HepG2 (cell line): ENCODE results near the gene FHIT. TPM values are rescaled to one million over a fixed set of nuclear protein-coding genes. Genes with fewer than 3 reads are reported as not detected.

Experiments
- ATAC-seq: fragments of 200-7000 bp; cut with Tn5 transposase; 3 replicates; pipeline ENCODE4 v1.9.1; 2020; ENCODE audit warnings: mild to moderate bottlenecking, moderate library complexity
- BruUV-seq: library from RNA; stranded (reverse); fragments of 400-500 nt; replicated peaks from 2 replicates; lab custom pipeline; 2021; lab: Mats Ljungman, UMichigan
- CTCF ChIA-PET: fragments of 300-600 bp; formaldehyde crosslinking; extraction: SDS; loops from one replicate; lab custom pipeline; 2021; ENCODE audit warnings: low total read pairs, inconsistent platforms, low intra/inter-chr PET ratio; lab: Yijun Ruan, JAX
- POLR2A ChIA-PET: fragments of 350-600 bp; sonication (Branson Sonifier 250); formaldehyde crosslinking; loops from one replicate; lab custom pipeline; 2020; ENCODE audit warnings: antibody characterized with exemption, inconsistent platforms; lab: Yijun Ruan, JAX
- DNase-seq: peaks from one replicate; pipeline ENCODE4 v3.0.0-alpha.2; 2015; ENCODE audit warnings: low spot score
- FAIRE-seq: peaks from 3 replicates; lab custom pipeline; 2011; peaks lifted over from hg19 to GRCh38; lab: Jason Lieb, UNC
- H2AFZ ChIP-seq: one replicate; pipeline ENCODE4 v1.6.1; 2011; ENCODE audit warnings: low read length, inconsistent platforms
- H3K27ac ChIP-seq: fragments of 300-600 bp; 3 replicates; pipeline ENCODE4 v1.8.0; 2011; ENCODE audit warnings: mixed run types, mild to moderate bottlenecking, mixed read lengths, low read length, inconsistent platforms; ENCODE audit not compliant: insufficient read depth; ENCODE audit errors: extremely low read length
- H3K27me3 ChIP-seq, 2 experiments: fragments of 200-600 bp in 1 of 2; 2 replicates in 1 of 2; 3 replicates in 1 of 2; pipeline versions ENCODE4 v1.6.0 to v1.8.0; 2011; ENCODE audit warnings: low read length in 2 of 2, mild to moderate bottlenecking in 2 of 2, moderate library complexity in 2 of 2, inconsistent platforms in 1 of 2; ENCODE audit not compliant: insufficient read depth in 2 of 2, control insufficient read depth in 1 of 2
- H3K36me3 ChIP-seq, 2 experiments: fragments of 200-600 bp in 1 of 2; replicated peaks in 1 of 2; 2 replicates in 1 of 2; 3 replicates in 1 of 2; pipeline versions ENCODE4 v1.5.1 to v1.8.0; 2011; ENCODE audit warnings: low read length in 2 of 2, inconsistent platforms in 1 of 2; ENCODE audit not compliant: insufficient read depth in 2 of 2, control insufficient read depth in 1 of 2
- H3K4me1 ChIP-seq: 2 replicates; pipeline ENCODE4 v1.5.1; 2012; ENCODE audit warnings: low read length, inconsistent platforms; ENCODE audit not compliant: insufficient read depth
- H3K4me2 ChIP-seq: 2 replicates; pipeline ENCODE4 v1.6.0; 2011; ENCODE audit warnings: low read depth, low read length, inconsistent platforms
- H3K4me3 ChIP-seq, 3 experiments: fragments of 200-600 bp in 1 of 3; sonication (generic), shearing (Covaris generic) in 1 of 3; replicated peaks in 1 of 3; 2 replicates each; pipeline ENCODE4 v1.5.1; 2011 to 2016; ENCODE audit warnings: low read length in 3 of 3, inconsistent platforms in 2 of 3, low read depth in 2 of 3, mild to moderate bottlenecking in 2 of 3, control low read depth in 1 of 3, mixed read lengths in 1 of 3; ENCODE audit not compliant: insufficient read depth in 1 of 3
- H3K79me2 ChIP-seq: one replicate; pipeline ENCODE4 v1.6.1; 2011; ENCODE audit warnings: low read length, inconsistent platforms; ENCODE audit not compliant: insufficient read depth
- H3K9ac ChIP-seq: 2 replicates; pipeline ENCODE4 v1.6.0; 2011; ENCODE audit warnings: mild to moderate bottlenecking, low read depth, low read length, inconsistent platforms; ENCODE audit not compliant: insufficient read depth
- H3K9me3 ChIP-seq: 2 replicates; pipeline ENCODE4 v1.5.1; 2012; ENCODE audit warnings: mild to moderate bottlenecking, low read length
- H4K20me1 ChIP-seq: 2 replicates; pipeline ENCODE4 v1.6.0; 2011; ENCODE audit warnings: inconsistent platforms, mild to moderate bottlenecking, low read length, moderate library complexity; ENCODE audit not compliant: insufficient read depth
- AKNA ChIP-seq: sonication (generic); formaldehyde crosslinking; IDR thresholded peaks from 2 replicates; pipeline ENCODE4 v1.4.0; 2020; ENCODE audit warnings: missing genetic modification reagents, borderline replicate concordance
- ARNTL ChIP-seq: sonication (generic); formaldehyde crosslinking; IDR thresholded peaks from 2 replicates; pipeline ENCODE4 v1.4.0; 2020; ENCODE audit warnings: mild to moderate bottlenecking, missing genetic modification reagents
- CENPBD1 ChIP-seq: sonication (generic); formaldehyde crosslinking; IDR thresholded peaks from 2 replicates; pipeline ENCODE4 v1.8.0; 2022; ENCODE audit warnings: missing genetic modification reagents, low read depth, mild to moderate bottlenecking, borderline replicate concordance
- GATA4 ChIP-seq: sonication (generic); IDR thresholded peaks from 2 replicates; pipeline ENCODE4 v1.6.1; 2016; ENCODE audit warnings: antibody characterized with exemption, low read depth, borderline replicate concordance
- GLMP ChIP-seq: sonication (generic); formaldehyde crosslinking; IDR thresholded peaks from 2 replicates; pipeline ENCODE4 v1.9.0; 2021; ENCODE audit warnings: missing genetic modification reagents, mild to moderate bottlenecking, borderline replicate concordance
- GTF3A ChIP-seq: sonication (generic); formaldehyde crosslinking; conservative IDR thresholded peaks from 2 replicates; pipeline ENCODE4 v1.4.0; 2020; ENCODE audit warnings: mild to moderate bottlenecking, missing genetic modification reagents
- HOXA3 ChIP-seq: sonication (generic); formaldehyde crosslinking; IDR thresholded peaks from 2 replicates; pipeline ENCODE4 v1.5.0; 2020; ENCODE audit warnings: missing genetic modification reagents
- MIER2 ChIP-seq: IDR thresholded peaks from 2 replicates; pipeline ENCODE4 v1.6.1; 2016; ENCODE audit warnings: missing biosample characterization, missing genetic modification reagents
- NCOA2 ChIP-seq: sonication (generic); formaldehyde crosslinking; IDR thresholded peaks from 2 replicates; pipeline ENCODE4 v1.8.0; 2022; ENCODE audit warnings: inconsistent platforms
- RFX3 ChIP-seq: IDR thresholded peaks from 2 replicates; pipeline ENCODE4 v1.6.1; 2016; ENCODE audit warnings: missing biosample characterization, missing genetic modification reagents
- ZNF225 ChIP-seq: sonication (generic); formaldehyde crosslinking; IDR thresholded peaks from 2 replicates; pipeline ENCODE4 v1.4.0; 2020; ENCODE audit warnings: mild to moderate bottlenecking, missing genetic modification reagents
- ZNF232 ChIP-seq: sonication (generic); formaldehyde crosslinking; IDR thresholded peaks from 2 replicates; pipeline ENCODE4 v1.4.0; 2020; ENCODE audit warnings: missing genetic modification reagents, borderline replicate concordance
- ZNF275 ChIP-seq: sonication (generic); formaldehyde crosslinking; IDR thresholded peaks from 2 replicates; pipeline ENCODE4 v1.8.0; 2022; ENCODE audit warnings: missing genetic modification reagents, mild to moderate bottlenecking, inconsistent platforms, borderline replicate concordance
- ZNF326 ChIP-seq: sonication (generic); formaldehyde crosslinking; IDR thresholded peaks from 2 replicates; pipeline ENCODE4 v1.4.0; 2020; ENCODE audit warnings: missing genetic modification reagents, borderline replicate concordance
- ZNF772 ChIP-seq: sonication (generic); formaldehyde crosslinking; IDR thresholded peaks from 2 replicates; pipeline ENCODE4 v1.5.0; 2020; ENCODE audit warnings: mild to moderate bottlenecking, missing genetic modification reagents
- in situ Hi-C: cut with HindIII; loops from 2 replicates; pipeline ENCODE4 v1.10.0; 2017; ENCODE audit warnings: low pct_unique_long_range_greater_than_20kb; ENCODE audit not compliant: extremely low pct_ligation_motif_present
- intact Hi-C: fragments of 100-400 bp; cut with micrococcal nuclease; formaldehyde crosslinking; loops from one replicate; pipeline ENCODE4 v1.10.0; 2022; ENCODE audit not compliant: unreplicated experiment
- polyA plus RNA-seq, 8 experiments: library from polyadenylated mRNA; depleted of rRNA in 3 of 8; stranded (reverse) in 7 of 8; unstranded in 1 of 8; fragments of >200 nt; fragmentation: Illumina TruSeq in 4 of 8; extraction: Trizol in 4 of 8; gene quantifications; 2 replicates each; pipeline versions ENCODE4 v1.2.1 to v1.2.3, GENCODE V29; 2011 to 2016; ENCODE audit warnings: low read depth in 4 of 8, missing spikeins in 1 of 8, mixed read lengths in 1 of 8; ENCODE audit not compliant: insufficient read depth in 1 of 8
- total RNA-seq, 5 experiments: library from RNA; depleted of rRNA; stranded (reverse); fragments of >200 nt; fragmentation: Illumina TruSeq; extraction: Trizol; gene quantifications; 2 replicates each; pipeline ENCODE4 v1.2.3, GENCODE V29; 2016; ENCODE audit warnings: low read depth in 1 of 5
- TF ChIP-seq, protein P1 (sequence below): sonication (generic); formaldehyde crosslinking; IDR thresholded peaks from 2 replicates; pipeline ENCODE4 v1.4.0; 2020; ENCODE audit warnings: missing genetic modification reagents

Gene FHIT
- total and polyA plus RNA-seq, 2 of the 13 experiments (the other 11 are each of a cell fraction or from before 2014, with no cell fraction given): 4.0 to 4.6 TPM

DNA sequence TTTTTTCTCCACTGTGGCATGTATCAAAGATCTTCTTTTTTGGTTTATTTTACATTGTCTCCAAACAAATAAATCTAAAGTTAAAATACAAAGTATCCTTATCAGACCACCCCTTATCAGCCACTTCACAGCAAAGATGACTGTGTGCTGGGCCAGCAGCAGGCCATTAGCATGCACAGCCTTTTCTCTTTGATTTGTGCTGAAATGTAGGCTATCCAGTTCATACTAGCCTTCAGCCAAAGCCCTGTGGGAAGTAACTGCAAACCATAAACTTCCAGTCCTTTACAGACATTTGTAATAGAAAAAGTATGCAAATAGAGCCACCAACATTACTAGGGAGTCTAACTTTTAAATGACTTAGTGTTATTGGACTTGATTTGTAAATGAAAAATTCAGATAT is 816.3 kb downstream of the FHIT start:
- ChIA-PET CTCF (no interaction called here), POLR2A (no interaction called here)
- H2AFZ ChIP-seq: no peak overlapping the region
- intact Hi-C loops (no loop called here), in situ Hi-C loops (no loop called here)
- H3K79me2 ChIP-seq: no peaks in the 10 kb centered on the region
- H3K27ac ChIP-seq: no peak overlapping the region
- DNase-seq (no peak), FAIRE-seq (no peak), ATAC-seq (no peak)
- no peaks in the 10 kb centered on the region for H3K36me3 ChIP-seq
- H3K4me1 ChIP-seq: no peaks in the 10 kb centered on the region
- BruUV-seq: no TSS peak
- H4K20me1 ChIP-seq: no peaks in the 10 kb centered on the region
- no peak overlapping the region for H3K4me2 ChIP-seq
- H3K4me3 ChIP-seq: no peak overlapping the region
- no peaks in the 10 kb centered on the region for H3K27me3 ChIP-seq
- H3K9ac ChIP-seq: no peak overlapping the region
- no peaks in the 10 kb centered on the region for H3K9me3 ChIP-seq
- TF ChIP-seq ZNF232 (CRISPR knock-in tag) (no peak), RFX3 (CRISPR knock-in tag) (no peak), GTF3A (CRISPR knock-in tag) (no peak), ARNTL (CRISPR knock-in tag) (no peak), ZNF225 (CRISPR knock-in tag) (no peak), AKNA (no peak), GATA4 (no peak), HOXA3 (no peak), ZNF326 (CRISPR knock-in tag) (no peak), ZNF772 (CRISPR knock-in tag) (no peak), NCOA2 (CRISPR knock-in tag) (no peak), GLMP (CRISPR knock-in tag) (no peak), ZNF275 (CRISPR knock-in tag) (no peak), CENPBD1 (no peak), MIER2 (CRISPR knock-in tag) (no peak)
- TF ChIP-seq, protein P1, sequence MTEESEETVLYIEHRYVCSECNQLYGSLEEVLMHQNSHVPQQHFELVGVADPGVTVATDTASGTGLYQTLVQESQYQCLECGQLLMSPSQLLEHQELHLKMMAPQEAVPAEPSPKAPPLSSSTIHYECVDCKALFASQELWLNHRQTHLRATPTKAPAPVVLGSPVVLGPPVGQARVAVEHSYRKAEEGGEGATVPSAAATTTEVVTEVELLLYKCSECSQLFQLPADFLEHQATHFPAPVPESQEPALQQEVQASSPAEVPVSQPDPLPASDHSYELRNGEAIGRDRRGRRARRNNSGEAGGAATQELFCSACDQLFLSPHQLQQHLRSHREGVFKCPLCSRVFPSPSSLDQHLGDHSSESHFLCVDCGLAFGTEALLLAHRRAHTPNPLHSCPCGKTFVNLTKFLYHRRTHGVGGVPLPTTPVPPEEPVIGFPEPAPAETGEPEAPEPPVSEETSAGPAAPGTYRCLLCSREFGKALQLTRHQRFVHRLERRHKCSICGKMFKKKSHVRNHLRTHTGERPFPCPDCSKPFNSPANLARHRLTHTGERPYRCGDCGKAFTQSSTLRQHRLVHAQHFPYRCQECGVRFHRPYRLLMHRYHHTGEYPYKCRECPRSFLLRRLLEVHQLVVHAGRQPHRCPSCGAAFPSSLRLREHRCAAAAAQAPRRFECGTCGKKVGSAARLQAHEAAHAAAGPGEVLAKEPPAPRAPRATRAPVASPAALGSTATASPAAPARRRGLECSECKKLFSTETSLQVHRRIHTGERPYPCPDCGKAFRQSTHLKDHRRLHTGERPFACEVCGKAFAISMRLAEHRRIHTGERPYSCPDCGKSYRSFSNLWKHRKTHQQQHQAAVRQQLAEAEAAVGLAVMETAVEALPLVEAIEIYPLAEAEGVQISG (CRISPR knock-in tag): no peak
